Measurements from ENCODE around the gene CADPS2. TPM values are rescaled to one million over a fixed set of nuclear protein-coding genes. Genes with fewer than 3 reads are reported as not detected.

The CADPS2 gene
- total RNA-seq, 3 donors from 2014 or later (not counting 1 experiment from before 2014, with no cell fraction given), result not detected

GRCh38 chr7:122383934-122384333 lies 502.3 kb downstream of the CADPS2 start:
- Histone ChIP-seq H3K36me3 (ENCODE audit: control insufficient read depth, insufficient read depth, low read length) (no peaks in the 10 kb centered on the region), H3K27me3 (ENCODE audit: control insufficient read depth, insufficient read depth, low read length) (no peaks in the 10 kb centered on the region), H3K27ac (ENCODE audit: low read length) (no peak overlapping the region), H3K4me1 (ENCODE audit: control insufficient read depth, insufficient read depth, low read length) (no peaks in the 10 kb centered on the region), H3K4me3 (ENCODE audit: low read length) (no peak overlapping the region), H3K9me3 (ENCODE audit: control insufficient read depth, insufficient read depth, low read length) (no peaks in the 10 kb centered on the region)
- intact Hi-C loops (cut with micrococcal nuclease), result no loop called here
- Mint-ChIP-seq H3K9me3 (peaks cover 3 to 5% of the 10 kb centered on the region in 2 donors), H3K4me3 (no peak overlapping the region), H3K36me3 (no peaks in the 10 kb centered on the region), H3K27ac (no peak overlapping the region), H3K27me3 (ENCODE audit: low read depth in 2 of 2) (no peaks in the 10 kb centered on the region), H3K4me1 (no peaks in the 10 kb centered on the region)
- DNase-seq (no peak), ATAC-seq (no peak)
- no peak for TF ChIP-seq CTCF (IDR thresholded peaks at IDR 0.05)
- WGBS (ENCODE audit: insufficient coverage), result 62% methylated on average over 2 of the region's 3 CpGs

- ATAC-seq, result no peak
- no peaks in the 10 kb centered on the region for H3K27me3 ChIP-seq (ENCODE audit: control insufficient read depth, insufficient read depth, low read length)
- Mint-ChIP-seq H3K4me1 (no peaks in the 10 kb centered on the region), H3K27me3 (ENCODE audit: low read depth in 2 of 2) (no peaks in the 10 kb centered on the region), H3K4me3 (no peak overlapping the region), H3K9me3 (peaks cover 3 to 9% of the 10 kb centered on the region in 2 donors), H3K36me3 (no peaks in the 10 kb centered on the region), H3K27ac (no peak overlapping the region)
- H3K4me3 ChIP-seq (ENCODE audit: low read length), result no peak overlapping the region
- intact Hi-C loops (cut with micrococcal nuclease), result no loop called here
- no peaks in the 10 kb centered on the region for H3K9me3 ChIP-seq (ENCODE audit: control insufficient read depth, insufficient read depth, low read length)
- no peaks in the 10 kb centered on the region for H3K4me1 ChIP-seq (ENCODE audit: control insufficient read depth, insufficient read depth, low read length)
- no peak overlapping the region for H3K27ac ChIP-seq (ENCODE audit: low read length)
- 38% methylated on average over 1 of the region's 3 CpGs for WGBS (ENCODE audit: insufficient coverage)
- DNase-seq, result no peak
- no peak for TF ChIP-seq CTCF (IDR thresholded peaks at IDR 0.05)
- H3K36me3 ChIP-seq (ENCODE audit: control insufficient read depth, insufficient read depth, low read length), result no peaks in the 10 kb centered on the region
These were observed 505.3 kb downstream of the CADPS2 start for GRCh38 chr7:122380992-122381391.

- no peaks in the 10 kb centered on the region for H3K4me1 ChIP-seq (ENCODE audit: control insufficient read depth, insufficient read depth, low read length)
- no peaks in the 10 kb centered on the region for H3K27me3 ChIP-seq (ENCODE audit: control insufficient read depth, insufficient read depth, low read length)
- no peak overlapping the region for H3K4me3 Mint-ChIP-seq
- no peak for ATAC-seq
- no peaks in the 10 kb centered on the region for H3K4me1 Mint-ChIP-seq
- H3K27ac ChIP-seq (ENCODE audit: low read length), result no peak overlapping the region
- no peaks in the 10 kb centered on the region for H3K27me3 Mint-ChIP-seq (ENCODE audit: low read depth in 2 of 2)
- H3K9me3 ChIP-seq (ENCODE audit: control insufficient read depth, insufficient read depth, low read length), result no peaks in the 10 kb centered on the region
- no peaks in the 10 kb centered on the region for H3K36me3 ChIP-seq (ENCODE audit: control insufficient read depth, insufficient read depth, low read length)
- H3K4me3 ChIP-seq (ENCODE audit: low read length), result no peak overlapping the region
- intact Hi-C loops (cut with micrococcal nuclease), result no loop called here
- no peak for DNase-seq
- no peak overlapping the region for H3K27ac Mint-ChIP-seq
- no peak for TF ChIP-seq CTCF (IDR thresholded peaks at IDR 0.05)
- no peaks in the 10 kb centered on the region for H3K36me3 Mint-ChIP-seq
- peaks cover 3 to 9% of the 10 kb centered on the region in 2 donors for H3K9me3 Mint-ChIP-seq
These were observed 506.8 kb downstream of the CADPS2 start for GRCh38 chr7:122379491-122379890.

GRCh38 chr7:122369756-122370155 lies 516.5 kb downstream of the CADPS2 start:
- Mint-ChIP-seq H3K36me3 (no peaks in the 10 kb centered on the region), H3K9me3 (peaks cover 15 to 16% of the 10 kb centered on the region in 2 donors), H3K4me1 (no peaks in the 10 kb centered on the region), H3K27me3 (ENCODE audit: low read depth in 2 of 2) (no peaks in the 10 kb centered on the region), H3K27ac (no peak overlapping the region), H3K4me3 (no peak overlapping the region)
- Histone ChIP-seq H3K4me1 (ENCODE audit: control insufficient read depth, insufficient read depth, low read length) (no peaks in the 10 kb centered on the region), H3K4me3 (ENCODE audit: low read length) (no peak overlapping the region), H3K36me3 (ENCODE audit: control insufficient read depth, insufficient read depth, low read length) (no peaks in the 10 kb centered on the region), H3K9me3 (ENCODE audit: control insufficient read depth, insufficient read depth, low read length) (no peaks in the 10 kb centered on the region), H3K27me3 (ENCODE audit: control insufficient read depth, insufficient read depth, low read length) (no peaks in the 10 kb centered on the region), H3K27ac (ENCODE audit: low read length) (no peak overlapping the region)
- ATAC-seq (no peak), DNase-seq (no peak)
- intact Hi-C loops (cut with micrococcal nuclease), result no loop called here
- no peak for TF ChIP-seq CTCF (IDR thresholded peaks at IDR 0.05)
